ENCODE data around the gene PTPRK.

PTPRK gene

GRCh38 chr6:128422871-128423270 is 97.5 kb downstream of the PTPRK start:
- no peak for DNase-seq (ENCODE audit: extremely low read depth, low read depth)
- no peak for TF ChIP-seq CTCF (IDR thresholded peaks at IDR 0.05; ENCODE audit: low read depth, low read length)

- no peak for DNase-seq (ENCODE audit: extremely low read depth, low read depth)
- no peak for TF ChIP-seq CTCF (IDR thresholded peaks at IDR 0.05; ENCODE audit: low read depth, low read length)
Measured at GRCh38 chr6:128422200-128422599, 98.2 kb downstream of the PTPRK start.

GRCh38 chr6:128421788-128422187 is 98.6 kb downstream of the PTPRK start:
- no peak for DNase-seq (ENCODE audit: extremely low read depth, low read depth)
- TF ChIP-seq CTCF (IDR thresholded peaks at IDR 0.05; ENCODE audit: low read depth, low read length): no peak

- no peak for TF ChIP-seq CTCF (IDR thresholded peaks at IDR 0.05; ENCODE audit: low read depth, low read length)
- no peak for DNase-seq (ENCODE audit: extremely low read depth, low read depth)
Measured at GRCh38 chr6:128417698-128418097, 102.7 kb downstream of the PTPRK start.

GRCh38 chr6:128415387-128415786 is 105.0 kb downstream of the PTPRK start:
- DNase-seq (ENCODE audit: extremely low read depth, low read depth): no peak

GRCh38 chr6:128414943-128415342 is 105.5 kb downstream of the PTPRK start:
- no peak for TF ChIP-seq CTCF (IDR thresholded peaks at IDR 0.05; ENCODE audit: low read depth, low read length)
- DNase-seq (ENCODE audit: extremely low read depth, low read depth): no peak

More at GRCh38 chr6:128415387-128415786, 105.0 kb downstream of the PTPRK start:
- TF ChIP-seq CTCF (IDR thresholded peaks at IDR 0.05; ENCODE audit: low read depth, low read length): no peak

- DNase-seq (ENCODE audit: extremely low read depth, low read depth): no peak
- TF ChIP-seq CTCF (IDR thresholded peaks at IDR 0.05; ENCODE audit: low read depth, low read length): no peak
Measured at GRCh38 chr6:128413291-128413690, 107.1 kb downstream of the PTPRK start.

Measured in AG09319 (cell line).